Activated CD4-positive, CD25-positive, alpha-beta regulatory T cell treated with anti-CD3 and anti-CD28 coated beads, Interleukin-2, amount 50 U/mL, for 16 hours (primary cell): ENCODE data around the gene ADPRH.
"Not testable (repeated sequence)": the region's sequence is repeated elsewhere in the genome, so short reads cannot be mapped to it uniquely, and the experiment has no call there.

Source experiments
- DNase-seq: peaks from one replicate; pipeline ENCODE4 v3.0.0-alpha.2; 2020; ENCODE audit warnings: low read depth, low spot score

ADPRH gene

GRCh38 chr3:119579366-119580066 is at the start of gene ADPRH:
TSS of gene ADPRH (plus strand) at chr3:119579492. CDS start at chr3:119582170, 2,678 bp downstream.
- DNase-seq: peak; percentile 16

GRCh38 chr3:119529883-119530282 is 49.4 kb upstream of the ADPRH start:
- DNase-seq: no peak

- no peak for DNase-seq
Observed at GRCh38 chr3:119530456-119530855, 48.8 kb upstream of the ADPRH start.

- no peak for DNase-seq
Observed at GRCh38 chr3:119531151-119531550, 48.1 kb upstream of the ADPRH start.

- no peak for DNase-seq
Observed at GRCh38 chr3:119534296-119534695, 45.0 kb upstream of the ADPRH start.

- no peak for DNase-seq
Observed at GRCh38 chr3:119536757-119537156, 42.5 kb upstream of the ADPRH start.

GRCh38 chr3:119538772-119539171 is 40.5 kb upstream of the ADPRH start:
- no peak for DNase-seq

- no peak for DNase-seq
Observed at GRCh38 chr3:119541547-119541946, 37.7 kb upstream of the ADPRH start.

GRCh38 chr3:119542168-119542767 is 37.0 kb upstream of the ADPRH start:
- no peak for DNase-seq

GRCh38 chr3:119543147-119543546 is 36.1 kb upstream of the ADPRH start:
- DNase-seq: no peak

- DNase-seq: no peak
Observed at GRCh38 chr3:119547227-119547626, 32.1 kb upstream of the ADPRH start.

GRCh38 chr3:119548341-119548740 is 31.0 kb upstream of the ADPRH start:
- DNase-seq: no peak

GRCh38 chr3:119550192-119550910 is 28.9 kb upstream of the ADPRH start:
- no peak for DNase-seq

GRCh38 chr3:119551598-119551997 is 27.7 kb upstream of the ADPRH start:
- no peak for DNase-seq

GRCh38 chr3:119552928-119553327 is 26.4 kb upstream of the ADPRH start:
- not testable (repeated sequence) for DNase-seq

GRCh38 chr3:119553823-119554415 is 25.4 kb upstream of the ADPRH start:
- no peak for DNase-seq

GRCh38 chr3:119555309-119555735 is 24.0 kb upstream of the ADPRH start:
- no peak for DNase-seq

GRCh38 chr3:119555929-119556328 is 23.4 kb upstream of the ADPRH start:
- no peak for DNase-seq

GRCh38 chr3:119557192-119557876 is 22.0 kb upstream of the ADPRH start:
- DNase-seq: no peak

- DNase-seq: no peak
Observed at GRCh38 chr3:119557877-119558269, 21.4 kb upstream of the ADPRH start.

- no peak for DNase-seq
Observed at GRCh38 chr3:119558626-119559317, 20.5 kb upstream of the ADPRH start.
